ENCODE data around the gene SUN3. TPM values are rescaled to one million over a fixed set of nuclear protein-coding genes. Genes with fewer than 3 reads are reported as not detected.

SUN3 gene
- total and polyA plus RNA-seq, 2 donors from 2014 or later = 0.54 TPM; not detected in 1

GRCh38 chr7:47939425-47940036 lies 89.4 kb downstream of the SUN3 start:
- Histone ChIP-seq H3K4me1 (ENCODE audit: control insufficient read depth in 2 of 3, insufficient read depth in 2 of 3, low read depth in 1 of 3, low read length in 3 of 3) (peaks cover 0 to 4% (median 0%) of the 10 kb centered on the region in 3 donors), H3K27me3 (ENCODE audit: control insufficient read depth, insufficient read depth, low read length) (no peaks in the 10 kb centered on the region), H3K9me3 (ENCODE audit: control insufficient read depth in 2 of 3, insufficient read depth in 1 of 3, low read length in 3 of 3) (no peaks in the 10 kb centered on the region), H3K4me3 (ENCODE audit: low read length in 3 of 3) (no peak overlapping the region), H3K9ac (ENCODE audit: low read length in 3 of 3) (no peak overlapping the region), H3K36me3 (ENCODE audit: control insufficient read depth in 2 of 3, insufficient read depth in 3 of 3, low read length in 3 of 3) (no peaks in the 10 kb centered on the region), H3K27ac (ENCODE audit: low read depth in 2 of 2, low read length in 2 of 2) (peak overlapping the region in 1 of 2 donors; percentile 49)
- FAIRE-seq = no peak
- intact Hi-C loops (cut with DNase I) = loop anchor here (10.0 kb wide), 1 partner anchor 165 kb away; no protein-coding TSS in a partner anchor
- TF ChIP-seq, protein P1, sequence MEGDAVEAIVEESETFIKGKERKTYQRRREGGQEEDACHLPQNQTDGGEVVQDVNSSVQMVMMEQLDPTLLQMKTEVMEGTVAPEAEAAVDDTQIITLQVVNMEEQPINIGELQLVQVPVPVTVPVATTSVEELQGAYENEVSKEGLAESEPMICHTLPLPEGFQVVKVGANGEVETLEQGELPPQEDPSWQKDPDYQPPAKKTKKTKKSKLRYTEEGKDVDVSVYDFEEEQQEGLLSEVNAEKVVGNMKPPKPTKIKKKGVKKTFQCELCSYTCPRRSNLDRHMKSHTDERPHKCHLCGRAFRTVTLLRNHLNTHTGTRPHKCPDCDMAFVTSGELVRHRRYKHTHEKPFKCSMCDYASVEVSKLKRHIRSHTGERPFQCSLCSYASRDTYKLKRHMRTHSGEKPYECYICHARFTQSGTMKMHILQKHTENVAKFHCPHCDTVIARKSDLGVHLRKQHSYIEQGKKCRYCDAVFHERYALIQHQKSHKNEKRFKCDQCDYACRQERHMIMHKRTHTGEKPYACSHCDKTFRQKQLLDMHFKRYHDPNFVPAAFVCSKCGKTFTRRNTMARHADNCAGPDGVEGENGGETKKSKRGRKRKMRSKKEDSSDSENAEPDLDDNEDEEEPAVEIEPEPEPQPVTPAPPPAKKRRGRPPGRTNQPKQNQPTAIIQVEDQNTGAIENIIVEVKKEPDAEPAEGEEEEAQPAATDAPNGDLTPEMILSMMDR (IDR thresholded peaks at IDR 0.05; ENCODE audit: borderline replicate concordance, extremely low read depth, insufficient read depth) = no peak
- DNase-seq = no peak

DNA sequence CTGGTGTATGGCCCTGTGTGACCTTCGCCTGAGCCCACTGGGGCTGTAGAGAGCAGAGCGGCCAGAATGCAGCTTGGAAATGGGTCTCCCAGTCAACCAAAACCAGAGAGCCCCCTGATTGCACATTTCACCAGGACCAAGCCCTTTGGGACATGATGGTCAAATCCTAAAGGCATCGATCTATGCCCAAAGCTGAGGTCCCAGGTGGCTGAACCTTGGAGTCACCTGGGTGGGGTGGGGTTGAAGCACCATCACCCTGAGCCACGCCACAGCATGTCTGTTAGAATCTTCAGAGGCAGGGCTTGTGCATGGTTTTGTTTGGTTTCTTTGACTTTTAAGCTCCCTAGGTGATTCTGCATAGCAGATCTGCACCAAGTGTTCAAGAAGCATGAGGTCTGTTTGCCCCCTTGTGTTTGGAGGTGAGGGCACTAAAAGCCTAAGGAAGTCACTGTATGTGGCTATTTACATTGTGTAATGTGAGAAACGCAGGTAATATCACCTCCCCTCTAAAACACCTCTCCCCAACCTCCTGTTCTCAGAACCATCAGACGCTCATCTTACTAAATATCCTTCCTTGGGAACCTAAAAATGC lies 90.2 kb downstream of the SUN3 start:
- no peaks in the 10 kb centered on the region for H3K36me3 ChIP-seq (ENCODE audit: control insufficient read depth in 2 of 3, insufficient read depth in 3 of 3, low read length in 3 of 3)
- H3K4me1 ChIP-seq (ENCODE audit: control insufficient read depth in 2 of 3, insufficient read depth in 2 of 3, low read depth in 1 of 3, low read length in 3 of 3) = peaks cover 0 to 4% (median 0%) of the 10 kb centered on the region in 3 donors
- no peaks in the 10 kb centered on the region for H3K27me3 ChIP-seq (ENCODE audit: control insufficient read depth, insufficient read depth, low read length)
- DNase-seq = peak in 2 of 5 donors; percentile 41 to 49
- H3K27ac ChIP-seq (ENCODE audit: low read depth in 2 of 2, low read length in 2 of 2) = no peak overlapping the region
- no peak overlapping the region for H3K4me3 ChIP-seq (ENCODE audit: low read length in 3 of 3)
- FAIRE-seq = no peak
- no peak overlapping the region for H3K9ac ChIP-seq (ENCODE audit: low read length in 3 of 3)
- no peaks in the 10 kb centered on the region for H3K9me3 ChIP-seq (ENCODE audit: control insufficient read depth in 2 of 3, insufficient read depth in 1 of 3, low read length in 3 of 3)
- intact Hi-C loops (cut with DNase I) = no loop called here
- TF ChIP-seq, protein P1 (IDR thresholded peaks at IDR 0.05; ENCODE audit: borderline replicate concordance, extremely low read depth, insufficient read depth) = no peak

DNA sequence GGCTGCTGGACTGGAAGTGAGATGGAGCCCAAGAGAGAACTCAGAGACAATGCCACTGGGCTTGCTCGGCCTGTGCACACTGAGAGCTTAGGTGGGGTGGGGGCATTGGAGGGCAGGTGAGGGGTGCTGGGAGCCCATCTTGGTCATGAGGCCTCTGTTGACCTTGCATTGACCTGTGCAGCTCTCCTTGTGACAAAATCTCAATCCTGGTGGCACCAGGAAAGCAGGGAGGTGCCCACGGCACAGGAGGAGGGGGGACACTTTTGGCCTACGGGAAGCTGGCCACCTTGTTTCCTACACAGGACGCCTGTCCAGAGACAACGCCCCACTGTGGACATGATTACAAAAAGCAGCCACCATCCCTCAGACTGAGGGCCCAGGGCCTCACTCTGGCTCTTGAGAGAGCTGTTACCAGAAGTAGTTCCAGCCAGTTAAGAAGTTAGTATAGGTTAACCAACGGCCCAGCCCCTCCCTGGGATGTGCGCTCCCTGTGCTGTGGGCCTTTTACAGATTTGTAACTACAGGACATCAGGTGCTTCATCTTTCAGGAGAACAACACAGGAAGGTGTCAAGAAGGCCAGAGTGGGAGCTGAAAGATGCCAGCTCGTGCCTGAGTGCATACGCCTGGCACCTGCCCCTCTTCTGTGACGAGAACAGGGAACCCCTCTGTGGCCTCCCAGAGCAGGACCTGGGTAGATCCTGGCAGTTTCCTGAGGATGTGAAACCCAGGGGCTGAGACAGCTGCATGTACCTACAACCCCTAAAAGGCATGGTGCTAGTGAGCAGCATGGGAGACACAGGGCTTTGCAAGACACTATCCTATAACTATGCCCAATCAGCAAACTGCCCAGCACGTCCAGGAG lies 91.0 kb downstream of the SUN3 start:
- intact Hi-C loops (cut with DNase I) = no loop called here
- DNase-seq = no peak

More for the DNA sequence above, 91.0 kb downstream of the SUN3 start:
- Histone ChIP-seq H3K4me3 (ENCODE audit: low read length in 3 of 3) (no peak overlapping the region), H3K9me3 (ENCODE audit: control insufficient read depth in 2 of 3, insufficient read depth in 1 of 3, low read length in 3 of 3) (no peaks in the 10 kb centered on the region), H3K36me3 (ENCODE audit: control insufficient read depth in 2 of 3, insufficient read depth in 3 of 3, low read length in 3 of 3) (no peaks in the 10 kb centered on the region), H3K27me3 (ENCODE audit: control insufficient read depth, insufficient read depth, low read length) (no peaks in the 10 kb centered on the region), H3K4me1 (ENCODE audit: control insufficient read depth in 2 of 3, insufficient read depth in 2 of 3, low read depth in 1 of 3, low read length in 3 of 3) (peaks cover 0 to 4% (median 0%) of the 10 kb centered on the region in 3 donors), H3K9ac (ENCODE audit: low read length in 3 of 3) (no peak overlapping the region), H3K27ac (ENCODE audit: low read depth in 2 of 2, low read length in 2 of 2) (no peak overlapping the region)
- TF ChIP-seq, protein P1 (IDR thresholded peaks at IDR 0.05; ENCODE audit: borderline replicate concordance, extremely low read depth, insufficient read depth) = no peak
- FAIRE-seq = no peak

Other genes starting within 250 kb of the SUN3 start
- gene PKD1L1, start 80.6 kb downstream of the SUN3 start, total RNA-seq = 0.82 TPM
- 0.32 TPM for gene PKD1L1, start 80.6 kb downstream of the SUN3 start, polyA plus RNA-seq (ENCODE audit: insufficient read depth, low read depth, low replicate concordance)
- gene HUS1, start 49.5 kb downstream of the SUN3 start, total RNA-seq = 29.5 TPM
- 13.4 TPM for gene HUS1, start 49.5 kb downstream of the SUN3 start, polyA plus RNA-seq (ENCODE audit: insufficient read depth, low read depth, low replicate concordance)
- gene C7orf57, start 6.4 kb upstream of the SUN3 start, total RNA-seq = 0.63 TPM
- gene C7orf57, start 6.4 kb upstream of the SUN3 start, polyA plus RNA-seq (ENCODE audit: insufficient read depth, low read depth, low replicate concordance) = not detected
- 76.1 TPM for gene UPP1, start 60.2 kb upstream of the SUN3 start, total RNA-seq
- gene UPP1, start 60.2 kb upstream of the SUN3 start, polyA plus RNA-seq (ENCODE audit: insufficient read depth, low read depth, low replicate concordance) = 36.4 TPM
- gene ABCA13, start 142.4 kb upstream of the SUN3 start, total RNA-seq = 6.0 TPM
- 0.62 TPM for gene ABCA13, start 142.4 kb upstream of the SUN3 start, polyA plus RNA-seq (ENCODE audit: insufficient read depth, low read depth, low replicate concordance)